Measurements from ENCODE around the gene TFAP2E.

DNA sequence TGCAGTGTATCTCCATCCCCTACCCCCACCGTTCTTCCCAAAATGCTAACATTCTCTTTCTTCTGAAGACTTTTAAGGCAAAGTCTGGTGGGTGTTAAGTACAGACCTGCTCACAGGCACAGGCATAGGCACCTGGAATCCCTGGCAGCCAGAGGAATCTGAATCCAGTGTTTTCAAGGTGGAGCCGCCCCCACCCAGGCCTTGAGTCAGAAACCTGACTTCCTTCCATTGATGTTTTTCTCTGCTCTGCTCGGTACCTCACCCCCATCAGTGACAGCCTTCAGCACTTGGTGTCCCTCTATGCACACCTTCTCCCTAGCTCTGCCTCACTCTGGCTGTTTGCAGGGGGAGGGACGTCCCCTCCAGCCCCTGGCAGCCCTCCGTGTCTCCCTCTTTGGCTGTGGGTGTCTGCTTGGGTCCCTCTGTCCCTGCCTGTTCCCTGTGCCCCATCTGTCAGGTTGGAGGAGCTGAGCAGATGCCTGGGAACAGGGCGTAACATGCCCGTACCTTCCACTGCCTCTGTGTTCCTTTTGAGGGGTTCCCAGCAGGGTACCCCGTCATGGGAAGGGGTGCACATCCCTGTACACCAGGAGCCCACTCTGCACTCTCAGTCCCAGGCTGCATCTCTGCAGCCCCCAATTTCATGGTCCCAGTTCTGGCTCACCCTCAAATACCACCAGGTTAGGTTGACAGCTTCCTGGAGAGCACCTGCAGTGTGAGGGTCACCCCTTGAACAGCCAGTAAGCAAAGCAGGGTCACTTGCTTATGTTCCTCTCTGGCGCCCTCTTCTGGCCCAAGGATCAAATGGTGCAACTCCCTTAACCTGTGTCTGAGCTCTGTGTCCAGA is 8.9 kb upstream of the TFAP2E start:
- TF ChIP-seq SP1 (IDR thresholded peaks at IDR 0.05; ENCODE audit: low read depth) (no peak), EZH2 (IDR thresholded peaks at IDR 0.05) (no peak)
- TF ChIP-seq, protein P1, sequence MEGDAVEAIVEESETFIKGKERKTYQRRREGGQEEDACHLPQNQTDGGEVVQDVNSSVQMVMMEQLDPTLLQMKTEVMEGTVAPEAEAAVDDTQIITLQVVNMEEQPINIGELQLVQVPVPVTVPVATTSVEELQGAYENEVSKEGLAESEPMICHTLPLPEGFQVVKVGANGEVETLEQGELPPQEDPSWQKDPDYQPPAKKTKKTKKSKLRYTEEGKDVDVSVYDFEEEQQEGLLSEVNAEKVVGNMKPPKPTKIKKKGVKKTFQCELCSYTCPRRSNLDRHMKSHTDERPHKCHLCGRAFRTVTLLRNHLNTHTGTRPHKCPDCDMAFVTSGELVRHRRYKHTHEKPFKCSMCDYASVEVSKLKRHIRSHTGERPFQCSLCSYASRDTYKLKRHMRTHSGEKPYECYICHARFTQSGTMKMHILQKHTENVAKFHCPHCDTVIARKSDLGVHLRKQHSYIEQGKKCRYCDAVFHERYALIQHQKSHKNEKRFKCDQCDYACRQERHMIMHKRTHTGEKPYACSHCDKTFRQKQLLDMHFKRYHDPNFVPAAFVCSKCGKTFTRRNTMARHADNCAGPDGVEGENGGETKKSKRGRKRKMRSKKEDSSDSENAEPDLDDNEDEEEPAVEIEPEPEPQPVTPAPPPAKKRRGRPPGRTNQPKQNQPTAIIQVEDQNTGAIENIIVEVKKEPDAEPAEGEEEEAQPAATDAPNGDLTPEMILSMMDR (IDR thresholded peaks at IDR 0.05 in 2 of 3, conservative IDR thresholded peaks at IDR 0.05 in 1 of 3; ENCODE audit: borderline replicate concordance in 1 of 3, insufficient read depth in 1 of 3, low read depth in 2 of 3, low read length in 2 of 3): peak; percentile 59 to 81 (median 72)

All from HCT116 (cell line).